ENCODE data around the gene APCDD1L.

- TF ChIP-seq CTCF (IDR thresholded peaks at IDR 0.05) (no peak), EP300 (IDR thresholded peaks at IDR 0.05) (no peak), POLR2A (IDR thresholded peaks at IDR 0.05) (no peak), POLR2AphosphoS5 (IDR thresholded peaks at IDR 0.05) (no peak)
These were observed 78.1 kb downstream of the APCDD1L start for GRCh38 chr20:58436868-58437645.

Measured in suprapubic skin (tissue), 4 donors.